LoVo (cell line): ENCODE data around the gene NFATC1.

Experiments
- DNase-seq: peaks from one replicate; pipeline ENCODE4 v3.0.0-alpha.2; 2016; ENCODE audit warnings: low spot score

NFATC1 gene

GRCh38 chr18:79440316-79441110 lies 44.8 kb downstream of the NFATC1 start:
- no peak for DNase-seq

GRCh38 chr18:79441420-79441819 lies 45.7 kb downstream of the NFATC1 start:
- DNase-seq: no peak

- no peak for DNase-seq
Observed at GRCh38 chr18:79442508-79443221, 46.9 kb downstream of the NFATC1 start.

- no peak for DNase-seq
Observed at GRCh38 chr18:79445221-79445620, 49.5 kb downstream of the NFATC1 start.

GRCh38 chr18:79445696-79446561 lies 50.2 kb downstream of the NFATC1 start:
- DNase-seq: no peak

GRCh38 chr18:79446931-79447330 lies 51.2 kb downstream of the NFATC1 start:
- no peak for DNase-seq

GRCh38 chr18:79447703-79448367 lies 52.1 kb downstream of the NFATC1 start:
- DNase-seq: no peak

- DNase-seq: no peak
Observed at GRCh38 chr18:79448621-79449020, 52.9 kb downstream of the NFATC1 start.

GRCh38 chr18:79449551-79450288 lies 54.0 kb downstream of the NFATC1 start:
- no peak for DNase-seq

- no peak for DNase-seq
Observed at GRCh38 chr18:79450289-79451080, 54.8 kb downstream of the NFATC1 start.

GRCh38 chr18:79451237-79452125 lies 55.8 kb downstream of the NFATC1 start:
- no peak for DNase-seq

GRCh38 chr18:79452190-79452990 lies 56.7 kb downstream of the NFATC1 start:
- DNase-seq: no peak

- DNase-seq: no peak
Observed at GRCh38 chr18:79452991-79453645, 57.4 kb downstream of the NFATC1 start.

GRCh38 chr18:79453816-79454735 lies 58.3 kb downstream of the NFATC1 start:
- no peak for DNase-seq

- DNase-seq: no peak
Observed at GRCh38 chr18:79455261-79455660, 59.5 kb downstream of the NFATC1 start.

GRCh38 chr18:79456105-79456980 lies 60.6 kb downstream of the NFATC1 start:
- DNase-seq: no peak
